K562 (cell line): ENCODE results near the gene DNAH5. TPM values are rescaled to one million over a fixed set of nuclear protein-coding genes. Genes with fewer than 3 reads are reported as not detected.

Experiments
- ATAC-seq: fragments of 200-7000 bp; cut with Tn5 transposase; 3 replicates; pipeline ENCODE4 v1.9.1; 2020; ENCODE audit warnings: moderate library complexity
- BruUV-seq: library from RNA; stranded (reverse); fragments of 400-500 nt; replicated peaks from 2 replicates; lab custom pipeline; 2021; lab: Mats Ljungman, UMichigan
- CTCF ChIA-PET: fragments of 300-600 bp; formaldehyde crosslinking; extraction: SDS; loops from one replicate; lab custom pipeline; 2021; ENCODE audit warnings: low intra/inter-chr PET ratio; lab: Yijun Ruan, JAX
- POLR2A ChIA-PET: fragments of 300-600, 350-650 bp; sonication (Branson Sonifier 250); formaldehyde crosslinking; extraction: SDS; loops from one replicate; lab custom pipeline; 2021; ENCODE audit warnings: antibody characterized with exemption, inconsistent platforms; lab: Yijun Ruan, JAX
- DNase-seq, 4 experiments: peaks; one replicate each; pipeline versions ENCODE4 v3.0.0 to v3.0.0-alpha.2; 2011 to 2018; ENCODE audit warnings: low spot score in 3 of 4, mixed read lengths in 3 of 4; ENCODE audit errors: extremely low read depth in 1 of 4
- FAIRE-seq: peaks from 2 replicates; lab custom pipeline; 2011; peaks lifted over from hg19 to GRCh38; lab: Jason Lieb, UNC
- H2AFZ ChIP-seq: 2 replicates; pipeline ENCODE4 v1.6.0; 2011; ENCODE audit warnings: low read depth, low read length, control low read depth, inconsistent platforms
- H3K27ac ChIP-seq: fragments of 200-600 bp; 3 replicates; pipeline ENCODE4 v1.8.0; 2011; ENCODE audit warnings: low read depth, mild to moderate bottlenecking, control low read depth, inconsistent platforms, low read length, moderate library complexity, mixed read lengths; ENCODE audit errors: extremely low read depth
- H3K27me3 ChIP-seq, 2 experiments: fragments of 300-600 bp in 1 of 2; 2 replicates in 1 of 2; 3 replicates in 1 of 2; pipeline versions ENCODE4 v1.6.0 to v1.8.0; 2011; ENCODE audit warnings: inconsistent platforms in 2 of 2, low read length in 2 of 2, mild to moderate bottlenecking in 1 of 2, mixed read lengths in 1 of 2, moderate library complexity in 1 of 2; ENCODE audit not compliant: control insufficient read depth in 2 of 2, insufficient read depth in 2 of 2
- H3K36me3 ChIP-seq: fragments of 300-600 bp; 3 replicates; pipeline ENCODE4 v1.8.0; 2011; ENCODE audit warnings: mild to moderate bottlenecking, low read length, inconsistent platforms; ENCODE audit not compliant: control insufficient read depth, insufficient read depth
- H3K4me1 ChIP-seq, 2 experiments: fragments of 200-600 bp in 1 of 2; replicated peaks in 1 of 2; 2 replicates in 1 of 2; 3 replicates in 1 of 2; pipeline versions ENCODE4 v1.5.1 to v1.8.0; 2011; ENCODE audit warnings: inconsistent platforms in 2 of 2, low read length in 2 of 2, mild to moderate bottlenecking in 1 of 2, mixed read lengths in 1 of 2, moderate library complexity in 1 of 2; ENCODE audit not compliant: control insufficient read depth in 2 of 2, insufficient read depth in 2 of 2
- H3K4me2 ChIP-seq: 2 replicates; pipeline ENCODE4 v1.6.1; 2011; ENCODE audit warnings: low read length, control low read depth, inconsistent platforms, mixed read lengths; ENCODE audit not compliant: insufficient read depth
- H3K4me3 ChIP-seq: fragments of 200-600 bp; sonication (generic), shearing (Covaris generic); 2 replicates; pipeline ENCODE4 v1.5.1; 2016; ENCODE audit warnings: control low read depth, inconsistent platforms
- H3K79me2 ChIP-seq: fragments of 200-600 bp; 3 replicates; pipeline ENCODE4 v1.8.0; 2011; ENCODE audit warnings: low read length, inconsistent platforms; ENCODE audit not compliant: control insufficient read depth, insufficient read depth
- H3K9ac ChIP-seq, 2 experiments: 2 replicates each; pipeline versions ENCODE4 v1.6.0 to v1.6.1; 2011; ENCODE audit warnings: low read depth in 2 of 2, low read length in 2 of 2, control low read depth in 1 of 2, inconsistent platforms in 1 of 2, mild to moderate bottlenecking in 1 of 2, mixed read lengths in 1 of 2; ENCODE audit not compliant: insufficient read depth in 1 of 2
- H3K9me1 ChIP-seq: one replicate; pipeline ENCODE4 v1.6.0; 2011; ENCODE audit warnings: inconsistent platforms, mild to moderate bottlenecking, low read length, moderate library complexity; ENCODE audit not compliant: control insufficient read depth, insufficient read depth
- H3K9me3 ChIP-seq: replicated peaks from 2 replicates; pipeline ENCODE4 v1.5.1; 2011; ENCODE audit warnings: low read depth, low read length, inconsistent platforms; ENCODE audit not compliant: control insufficient read depth, insufficient read depth
- H4K20me1 ChIP-seq: replicated peaks from 2 replicates; pipeline ENCODE4 v1.6.1; 2011; ENCODE audit warnings: low read length, inconsistent platforms, mixed read lengths; ENCODE audit not compliant: control insufficient read depth, insufficient read depth
- ASH1L ChIP-seq: fragments of 450-650 bp; IDR thresholded peaks from 2 replicates; pipeline ENCODE4 v1.6.1; 2018; ENCODE audit warnings: borderline replicate concordance, mild to moderate bottlenecking, low read depth; ENCODE audit not compliant: partially characterized antibody
- DACH1 ChIP-seq: fragments of 450-650 bp; IDR thresholded peaks from 2 replicates; pipeline ENCODE4 v1.6.1; 2018; ENCODE audit not compliant: partially characterized antibody
- ETS2 ChIP-seq: IDR thresholded peaks from 2 replicates; pipeline ENCODE4 v1.6.1; 2016; ENCODE audit warnings: borderline replicate concordance, missing genetic modification characterization, mild to moderate bottlenecking, moderate library complexity, missing compliant biosample characterization; ENCODE audit not compliant: poor library complexity, severe bottlenecking
- POU5F1 ChIP-seq: fragments of 150-350 bp; IDR thresholded peaks from 2 replicates; pipeline ENCODE4 v1.6.1; 2014; ENCODE audit warnings: borderline replicate concordance, low read length, low read depth, mild to moderate bottlenecking; ENCODE audit not compliant: partially characterized antibody
- TAF15 ChIP-seq: fragments of 200-400 bp; formaldehyde crosslinking; IDR thresholded peaks from 2 replicates; pipeline ENCODE4 v1.6.1; 2017; ENCODE audit warnings: mild to moderate bottlenecking, low read depth, low read length, moderate library complexity
- YBX1 ChIP-seq: fragments of 450-650 bp; IDR thresholded peaks from 2 replicates; pipeline ENCODE4 v1.7.1; 2016; ENCODE audit warnings: mild to moderate bottlenecking
- ZNF217 ChIP-seq: sonication (generic); formaldehyde crosslinking; IDR thresholded peaks from 2 replicates; pipeline ENCODE4 v1.8.0; 2022; ENCODE audit warnings: mild to moderate bottlenecking, missing genetic modification reagents
- ZNF507 ChIP-seq: conservative IDR thresholded peaks from 2 replicates; pipeline ENCODE4 v1.6.1; 2017; ENCODE audit warnings: missing genetic modification characterization, missing compliant biosample characterization
- ZNF583 ChIP-seq: fragments of 250-450 bp; sonication (Bioruptor Pico); IDR thresholded peaks from 2 replicates; pipeline ENCODE4 v1.4.0; 2020
- ZNF766 ChIP-seq: fragments of 200-800 bp; sonication (Bioruptor generic); conservative IDR thresholded peaks from 2 replicates; pipeline ENCODE4 v1.6.1; 2016; ENCODE audit warnings: missing genetic modification characterization, missing compliant biosample characterization
- WGBS: fragments of 100-300 bp; shearing (Covaris generic); methylation state at CpG from one replicate; pipeline ENCODE4 v1.1.6; 2016; ENCODE audit warnings: low coverage, mixed read lengths; ENCODE audit not compliant: insufficient coverage; ENCODE audit errors: missing lambda C conversion rate; 5-methylcytosine and 5-hydroxymethylcytosine counted together
- in situ Hi-C: fragments of 300-500 bp; cut with MboI; formaldehyde crosslinking; loops from 4 replicates; pipeline ENCODE4 v1.15.0; 2018; ENCODE audit warnings: inconsistent platforms, mixed read lengths
- intact Hi-C: fragments of 100-400 bp; cut with micrococcal nuclease; formaldehyde crosslinking; loops from 2 replicates; pipeline ENCODE4 v1.14.2; 2022
- polyA plus RNA-seq, 8 experiments: library from polyadenylated mRNA; depleted of rRNA in 4 of 8; stranded (reverse) in 5 of 8; unstranded in 3 of 8; fragments of >200 nt; fragmentation: Nextera tagmentation in 2 of 8; fragmentation: Illumina TruSeq in 1 of 8; extraction: Ambion mirVana in 2 of 8; extraction: Trizol in 1 of 8; gene quantifications; 2 replicates each; pipeline versions ENCODE4 v1.2.1 to v1.2.3, GENCODE V29; 2011 to 2014; ENCODE audit warnings: inconsistent platforms in 1 of 8, missing spikeins in 1 of 8
- total RNA-seq, 7 experiments: library from RNA; depleted of rRNA in 6 of 7; stranded (reverse); fragments of >200 nt in 6 of 7; fragmentation: Illumina TruSeq in 2 of 7; extraction: Trizol in 2 of 7; gene quantifications; 2 replicates each; pipeline versions ENCODE4 v1.2.1 to v1.2.3, GENCODE V29; 2011 to 2021; ENCODE audit warnings: low replicate concordance in 1 of 7
- TF ChIP-seq, protein P1 (sequence below): fragments of 250-450 bp; sonication (Bioruptor Pico); IDR thresholded peaks from 2 replicates; pipeline ENCODE4 v1.5.1; 2021; ENCODE audit warnings: mild to moderate bottlenecking
- TF ChIP-seq, protein P2 (sequence below): sonication (generic); formaldehyde crosslinking; IDR thresholded peaks from 2 replicates; pipeline ENCODE4 v1.8.0; 2022; ENCODE audit warnings: mild to moderate bottlenecking, missing genetic modification reagents, borderline replicate concordance

The DNAH5 gene
- total and polyA plus RNA-seq, 9 of the 15 experiments (the other 6 are each of a cell fraction or from before 2014, with no cell fraction given), result 0.03 TPM; not detected in 8

DNA sequence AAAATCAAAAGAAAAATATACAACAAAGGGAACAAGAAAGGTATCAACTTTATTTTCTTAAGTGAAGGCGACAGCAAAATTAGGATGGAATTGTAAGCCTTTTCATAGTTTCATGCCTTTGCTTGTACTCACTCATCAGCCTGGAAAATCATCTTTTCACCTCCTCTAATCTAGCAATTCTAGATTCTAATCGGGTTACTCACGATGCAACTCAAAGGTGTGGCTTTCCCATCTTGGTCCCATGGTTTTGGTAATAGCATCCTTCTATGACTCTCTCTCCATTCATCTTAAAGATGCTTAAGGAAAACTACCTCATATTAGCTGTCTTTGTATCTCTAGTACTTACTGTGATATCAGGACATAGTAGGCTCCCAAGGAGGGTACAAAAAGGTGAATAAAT lies 30.5 kb downstream of the DNAH5 start (continued):
- TF ChIP-seq, protein P1, sequence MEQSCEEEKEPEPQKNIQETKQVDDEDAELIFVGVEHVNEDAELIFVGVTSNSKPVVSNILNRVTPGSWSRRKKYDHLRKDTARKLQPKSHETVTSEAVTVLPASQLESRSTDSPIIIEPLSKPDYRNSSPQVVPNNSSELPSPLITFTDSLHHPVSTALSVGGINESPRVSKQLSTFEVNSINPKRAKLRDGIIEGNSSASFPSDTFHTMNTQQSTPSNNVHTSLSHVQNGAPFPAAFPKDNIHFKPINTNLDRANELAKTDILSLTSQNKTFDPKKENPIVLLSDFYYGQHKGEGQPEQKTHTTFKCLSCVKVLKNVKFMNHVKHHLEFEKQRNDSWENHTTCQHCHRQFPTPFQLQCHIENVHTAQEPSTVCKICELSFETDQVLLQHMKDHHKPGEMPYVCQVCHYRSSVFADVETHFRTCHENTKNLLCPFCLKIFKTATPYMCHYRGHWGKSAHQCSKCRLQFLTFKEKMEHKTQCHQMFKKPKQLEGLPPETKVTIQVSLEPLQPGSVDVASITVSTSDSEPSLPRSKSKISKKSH, result no peak
- TF ChIP-seq DACH1, result no peak
- TF ChIP-seq ETS2, result no peak
- TF ChIP-seq, protein P2, sequence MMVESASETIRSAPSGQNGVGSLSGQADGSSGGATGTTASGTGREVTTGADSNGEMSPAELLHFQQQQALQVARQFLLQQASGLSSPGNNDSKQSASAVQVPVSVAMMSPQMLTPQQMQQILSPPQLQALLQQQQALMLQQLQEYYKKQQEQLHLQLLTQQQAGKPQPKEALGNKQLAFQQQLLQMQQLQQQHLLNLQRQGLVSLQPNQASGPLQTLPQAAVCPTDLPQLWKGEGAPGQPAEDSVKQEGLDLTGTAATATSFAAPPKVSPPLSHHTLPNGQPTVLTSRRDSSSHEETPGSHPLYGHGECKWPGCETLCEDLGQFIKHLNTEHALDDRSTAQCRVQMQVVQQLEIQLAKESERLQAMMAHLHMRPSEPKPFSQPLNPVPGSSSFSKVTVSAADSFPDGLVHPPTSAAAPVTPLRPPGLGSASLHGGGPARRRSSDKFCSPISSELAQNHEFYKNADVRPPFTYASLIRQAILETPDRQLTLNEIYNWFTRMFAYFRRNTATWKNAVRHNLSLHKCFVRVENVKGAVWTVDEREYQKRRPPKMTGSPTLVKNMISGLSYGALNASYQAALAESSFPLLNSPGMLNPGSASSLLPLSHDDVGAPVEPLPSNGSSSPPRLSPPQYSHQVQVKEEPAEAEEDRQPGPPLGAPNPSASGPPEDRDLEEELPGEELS (CRISPR knock-in tag), result no peak
- TF ChIP-seq ZNF583 (CRISPR knock-in tag), result no peak

DNA sequence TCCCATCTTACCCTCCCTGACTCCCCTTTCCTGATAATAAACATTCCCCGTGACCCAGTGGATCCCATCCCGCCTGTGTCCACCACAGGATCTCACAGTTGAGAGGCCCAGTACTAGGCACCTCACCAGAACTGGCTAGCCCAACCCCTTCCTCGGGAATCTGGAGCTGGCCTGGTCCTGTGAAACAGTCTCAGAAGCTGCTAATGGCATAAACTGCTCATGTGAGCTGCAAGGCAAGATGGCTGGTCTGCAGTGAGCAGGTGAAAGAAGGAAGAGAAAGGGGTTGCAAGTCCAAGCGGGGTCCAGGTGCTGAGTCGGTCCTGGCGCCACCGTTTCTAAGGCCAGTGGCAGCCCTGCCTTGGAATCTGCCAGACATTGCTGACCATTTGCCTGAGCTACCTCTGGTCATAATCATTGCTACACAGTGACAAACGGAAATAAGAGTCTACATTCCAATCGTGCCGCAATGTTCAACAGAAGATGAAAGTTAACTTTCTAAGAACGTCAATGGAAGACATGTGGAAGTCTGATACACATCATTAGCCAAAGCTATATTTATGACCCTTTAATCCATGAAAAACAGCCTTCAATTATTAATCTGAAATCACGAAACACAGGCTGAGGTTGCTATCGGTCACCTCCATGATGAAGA lies 33.7 kb downstream of the DNAH5 start:
- H3K9ac ChIP-seq, result no peak overlapping the region
- H3K36me3 ChIP-seq, result no peaks in the 10 kb centered on the region
- no peaks in the 10 kb centered on the region for H3K9me1 ChIP-seq
- H3K4me3 ChIP-seq, result no peak overlapping the region
- no peak for FAIRE-seq
- H2AFZ ChIP-seq, result no peak overlapping the region
- no peaks in the 10 kb centered on the region for H4K20me1 ChIP-seq
- BruUV-seq, result no TSS peak
- intact Hi-C loops (no loop called here), in situ Hi-C loops (no loop called here)
- ChIA-PET CTCF (no interaction called here), POLR2A (no interaction called here)
- no peaks in the 10 kb centered on the region for H3K79me2 ChIP-seq
- no peak for ATAC-seq
- no peak for DNase-seq
- no peak overlapping the region for H3K27ac ChIP-seq
- no peaks in the 10 kb centered on the region for H3K27me3 ChIP-seq
- H3K4me2 ChIP-seq, result no peak overlapping the region
- H3K4me1 ChIP-seq, result no peaks in the 10 kb centered on the region
- WGBS, result under 1% methylated on average over 13 of the region's 13 CpGs
- TF ChIP-seq TAF15 (no peak), ASH1L (no peak), ZNF217 (CRISPR knock-in tag) (no peak), YBX1 (no peak), POU5F1 (no peak), ZNF507 (tag) (no peak), ZNF766 (no peak)
- no peaks in the 10 kb centered on the region for H3K9me3 ChIP-seq
